HFF-Myc (cell line): ENCODE data around the gene MYOCOS.
"Not testable (repeated sequence)": the region's sequence is repeated elsewhere in the genome, so short reads cannot be mapped to it uniquely, and the experiment has no call there.

ENCODE experiments used
- DNase-seq: peaks from one replicate; pipeline ENCODE4 v3.0.0-alpha.2; 2011; ENCODE audit warnings: low read depth; ENCODE audit errors: extremely low read depth
- H3K4me3 ChIP-seq: replicated peaks from 2 replicates; pipeline ENCODE4 v1.5.1; 2011; ENCODE audit warnings: low read depth, mild to moderate bottlenecking, control low read depth, low read length
- TF ChIP-seq, protein P1 (sequence below): IDR thresholded peaks from 2 replicates; pipeline ENCODE4 v1.5.1; 2012; ENCODE audit warnings: mild to moderate bottlenecking, low read depth, low read length, control low read depth; ENCODE audit errors: missing control alignments

Gene MYOCOS

DNA sequence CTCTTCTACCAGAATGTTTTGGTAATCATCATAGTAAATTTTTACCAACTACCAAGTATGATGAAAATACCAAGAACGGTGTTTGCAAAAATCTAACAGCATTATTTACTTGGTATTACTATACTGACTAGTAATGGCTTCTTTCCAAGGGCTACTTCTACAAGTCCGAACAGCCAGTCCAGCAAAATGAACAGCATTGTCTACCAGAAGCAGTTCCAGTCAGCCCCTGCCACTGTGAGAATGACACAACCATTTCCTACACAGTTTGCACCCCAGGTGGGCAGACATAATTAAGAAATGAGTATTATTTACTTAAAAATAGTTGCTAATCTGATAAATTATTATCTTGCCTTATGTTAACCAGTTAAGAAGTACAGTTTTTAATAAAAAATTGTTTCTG is 33.8 kb upstream of the MYOCOS start:
- no peak overlapping the region for H3K4me3 ChIP-seq
- TF ChIP-seq, protein P1, sequence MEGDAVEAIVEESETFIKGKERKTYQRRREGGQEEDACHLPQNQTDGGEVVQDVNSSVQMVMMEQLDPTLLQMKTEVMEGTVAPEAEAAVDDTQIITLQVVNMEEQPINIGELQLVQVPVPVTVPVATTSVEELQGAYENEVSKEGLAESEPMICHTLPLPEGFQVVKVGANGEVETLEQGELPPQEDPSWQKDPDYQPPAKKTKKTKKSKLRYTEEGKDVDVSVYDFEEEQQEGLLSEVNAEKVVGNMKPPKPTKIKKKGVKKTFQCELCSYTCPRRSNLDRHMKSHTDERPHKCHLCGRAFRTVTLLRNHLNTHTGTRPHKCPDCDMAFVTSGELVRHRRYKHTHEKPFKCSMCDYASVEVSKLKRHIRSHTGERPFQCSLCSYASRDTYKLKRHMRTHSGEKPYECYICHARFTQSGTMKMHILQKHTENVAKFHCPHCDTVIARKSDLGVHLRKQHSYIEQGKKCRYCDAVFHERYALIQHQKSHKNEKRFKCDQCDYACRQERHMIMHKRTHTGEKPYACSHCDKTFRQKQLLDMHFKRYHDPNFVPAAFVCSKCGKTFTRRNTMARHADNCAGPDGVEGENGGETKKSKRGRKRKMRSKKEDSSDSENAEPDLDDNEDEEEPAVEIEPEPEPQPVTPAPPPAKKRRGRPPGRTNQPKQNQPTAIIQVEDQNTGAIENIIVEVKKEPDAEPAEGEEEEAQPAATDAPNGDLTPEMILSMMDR = no peak

DNA sequence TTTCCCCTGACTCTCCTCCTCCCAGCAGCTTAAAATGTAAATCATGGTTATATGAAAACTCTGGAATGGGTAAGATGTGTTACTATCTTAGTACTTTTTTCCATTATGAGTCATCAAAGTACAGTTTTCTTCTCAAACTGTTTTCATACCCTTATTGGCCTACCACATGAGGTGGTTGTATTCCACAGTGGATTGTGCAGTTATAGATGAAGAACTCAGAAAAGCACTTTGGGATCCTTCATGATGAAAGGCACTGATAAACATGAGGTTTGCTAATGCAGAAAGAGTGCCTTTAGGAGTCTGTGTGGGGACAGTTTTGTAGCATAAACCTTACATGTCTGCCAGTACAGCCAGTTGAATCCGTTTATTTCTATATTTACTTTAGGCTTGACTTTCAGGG is 32.0 kb upstream of the MYOCOS start:
- no peak overlapping the region for H3K4me3 ChIP-seq
- TF ChIP-seq, protein P1 = no peak
- DNase-seq = no peak

More for the DNA sequence above, 33.8 kb upstream of the MYOCOS start:
- no peak for DNase-seq

DNA sequence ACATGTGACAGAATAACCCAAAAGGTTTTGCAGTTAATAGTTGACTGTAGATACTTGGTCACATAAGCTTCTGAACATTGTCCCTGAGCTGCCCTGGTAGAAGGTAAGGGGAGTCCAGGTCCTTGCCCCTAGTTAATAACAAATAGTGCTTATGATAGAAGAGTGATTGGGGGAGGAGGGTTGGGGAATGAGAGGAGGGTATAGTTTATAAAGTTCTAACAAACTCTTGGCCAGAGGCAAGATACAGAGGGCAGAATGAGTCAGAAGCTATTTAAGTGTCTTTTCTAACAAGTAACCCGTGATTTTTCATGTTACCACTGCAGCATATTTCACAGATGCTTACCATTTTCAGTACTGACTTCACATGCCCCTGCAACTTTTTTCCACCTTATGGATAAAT is 26.7 kb upstream of the MYOCOS start:
- DNase-seq = no peak

DNA sequence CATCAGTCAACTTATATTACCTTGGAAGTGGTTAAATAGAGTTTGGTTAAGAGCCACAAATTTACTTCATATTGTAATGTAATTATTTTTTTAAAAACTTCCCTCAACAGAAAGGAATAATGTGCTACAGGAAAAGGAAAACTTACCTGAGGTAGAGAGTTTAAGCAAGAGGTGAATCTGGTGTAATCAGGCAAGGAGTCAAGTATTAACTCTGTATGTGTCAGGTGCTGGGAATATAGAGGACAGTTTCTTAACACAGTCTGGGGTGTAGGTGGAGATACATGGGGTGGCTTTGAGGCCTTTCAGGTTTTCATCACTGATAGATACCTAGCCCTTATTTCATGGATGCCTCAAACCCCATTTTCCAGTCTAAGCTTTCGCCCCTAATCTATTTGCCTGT is 25.9 kb upstream of the MYOCOS start:
- TF ChIP-seq, protein P1 = no peak
- DNase-seq = no peak
- H3K4me3 ChIP-seq = no peak overlapping the region

More for the DNA sequence above, 26.7 kb upstream of the MYOCOS start:
- TF ChIP-seq, protein P1 = no peak
- no peak overlapping the region for H3K4me3 ChIP-seq

DNA sequence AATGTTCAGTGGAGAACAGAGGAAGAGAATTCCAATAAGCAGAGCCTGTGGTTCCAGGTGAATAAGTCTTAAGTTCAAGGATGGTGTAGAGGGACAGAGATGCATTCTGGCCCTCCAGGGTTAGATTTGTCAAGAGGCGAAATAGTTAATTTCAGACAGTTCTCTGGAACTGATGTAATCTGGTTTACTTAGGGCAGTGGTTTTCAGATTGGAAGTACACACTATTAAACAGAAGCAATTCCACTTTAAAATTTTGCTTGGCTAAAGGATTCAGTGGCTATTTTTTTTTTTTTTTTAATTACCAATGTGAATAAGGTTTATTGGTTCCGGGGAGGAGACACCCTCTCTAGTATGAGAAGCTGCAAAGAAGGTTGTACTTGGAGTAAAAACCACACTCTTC is 25.3 kb upstream of the MYOCOS start:
- no peak for DNase-seq
- TF ChIP-seq, protein P1 = no peak
- H3K4me3 ChIP-seq = no peak overlapping the region

DNA sequence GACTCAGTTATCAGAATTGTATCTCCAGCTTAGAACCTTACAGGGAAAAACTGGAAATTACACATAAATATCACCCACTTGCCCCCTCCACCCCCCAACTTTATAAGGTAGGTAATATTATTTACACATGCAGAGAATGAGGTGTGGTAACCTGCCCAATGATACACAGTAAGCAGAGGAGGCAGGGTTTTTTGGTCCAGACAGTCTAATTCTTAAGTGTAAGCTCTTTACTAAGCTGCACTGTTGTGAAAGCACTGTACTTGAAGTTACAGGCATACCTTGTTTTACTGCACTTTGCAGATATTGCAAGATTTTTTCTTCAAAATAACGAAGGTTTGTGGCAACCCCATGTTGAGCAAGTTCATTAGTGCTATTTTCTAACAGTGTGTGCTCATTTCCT is 24.8 kb upstream of the MYOCOS start:
- TF ChIP-seq, protein P1 = no peak
- no peak overlapping the region for H3K4me3 ChIP-seq
- DNase-seq = no peak

DNA sequence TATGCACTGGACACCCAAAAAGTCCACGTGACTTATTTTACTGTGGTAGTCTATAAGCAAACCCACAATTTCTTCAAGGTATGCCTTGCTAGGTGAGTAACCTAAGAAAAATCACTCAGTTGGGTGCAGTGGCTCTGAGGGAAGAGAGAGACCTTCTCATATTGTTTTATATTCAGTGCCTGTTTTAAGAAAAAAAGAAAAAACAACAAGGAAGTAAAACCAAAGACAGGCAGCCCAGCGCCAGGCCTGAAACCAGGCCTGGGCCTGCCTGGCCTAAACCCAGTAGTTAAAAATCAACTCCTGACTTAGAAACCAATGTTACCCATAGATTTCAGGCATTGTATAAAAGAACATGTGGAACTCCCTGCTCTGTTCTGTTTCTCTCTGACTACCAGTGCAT is 21.7 kb upstream of the MYOCOS start:
- not testable (repeated sequence) for DNase-seq, H3K4me3 ChIP-seq

DNA sequence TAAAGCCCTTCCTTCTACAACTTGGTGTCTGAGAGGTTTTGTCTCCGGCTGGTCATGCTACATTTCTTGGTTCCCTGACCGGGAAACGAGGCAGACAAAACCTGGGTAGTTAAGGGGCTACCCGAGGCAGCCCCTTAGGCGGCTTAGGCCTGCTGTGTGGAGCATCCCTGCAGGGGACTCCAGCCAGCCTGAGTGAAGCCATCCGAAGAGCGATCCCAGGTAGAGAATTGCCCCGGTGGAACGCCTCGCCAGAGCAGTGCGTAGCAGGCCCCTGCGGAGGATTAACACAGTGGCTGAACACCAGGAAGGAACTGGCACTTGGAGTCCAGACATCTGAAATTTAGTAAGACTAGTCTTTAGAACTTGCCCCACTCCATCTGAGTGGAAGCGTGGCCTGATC is 21.2 kb upstream of the MYOCOS start:
- no peak for DNase-seq
- TF ChIP-seq, protein P1 = no peak
- no peak overlapping the region for H3K4me3 ChIP-seq

DNA sequence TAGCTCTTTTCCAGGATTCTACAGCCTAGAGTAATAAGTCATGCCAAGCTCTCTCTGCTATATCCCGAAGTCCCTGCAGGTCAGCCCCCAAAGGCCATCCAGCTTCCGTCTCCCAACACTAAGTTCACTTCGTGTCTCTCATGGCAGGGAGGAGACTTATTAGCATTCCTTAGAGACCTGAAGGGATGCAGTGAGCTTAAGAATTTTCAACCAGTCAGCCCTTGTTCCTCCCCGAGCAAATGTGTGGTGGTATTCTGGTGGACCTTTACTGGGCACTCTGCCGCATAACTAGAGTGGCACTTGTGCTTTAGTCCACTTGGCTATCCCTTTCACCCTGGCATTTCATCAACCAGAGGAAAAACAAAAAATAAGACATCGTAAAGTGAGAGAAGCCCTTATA is 19.0 kb upstream of the MYOCOS start:
- DNase-seq = not testable (repeated sequence)

More for the DNA sequence above, 19.0 kb upstream of the MYOCOS start:
- not testable (repeated sequence) for H3K4me3 ChIP-seq
